GM20431 (cell line): ENCODE measurements around the gene HNRNPUL1.

Source experiments
- in situ Hi-C: fragments of 300-500 bp; cut with MseI, MboI; formaldehyde crosslinking; loops from one replicate; pipeline ENCODE4 v1.15.0; 2020; ENCODE audit warnings: low sequenced_read_pairs; ENCODE audit not compliant: unreplicated experiment

HNRNPUL1 gene

GRCh38 chr19:41323430-41324125, 59.4 kb downstream of the HNRNPUL1 start:
- in situ Hi-C loops, result no loop called here

- in situ Hi-C loops, result no loop called here
Measured at GRCh38 chr19:41324231-41324702, 60.1 kb downstream of the HNRNPUL1 start.

GRCh38 chr19:41324921-41325639, 60.9 kb downstream of the HNRNPUL1 start:
- in situ Hi-C loops, result no loop called here

GRCh38 chr19:41325640-41325946, 61.4 kb downstream of the HNRNPUL1 start:
- in situ Hi-C loops, result no loop called here

GRCh38 chr19:41325947-41326706, 62.0 kb downstream of the HNRNPUL1 start:
- in situ Hi-C loops, result no loop called here

- in situ Hi-C loops, result no loop called here
Measured at GRCh38 chr19:41327076-41327575, 63.0 kb downstream of the HNRNPUL1 start.

GRCh38 chr19:41327576-41328156, 63.5 kb downstream of the HNRNPUL1 start:
- in situ Hi-C loops, result no loop called here

- in situ Hi-C loops, result no loop called here
Measured at GRCh38 chr19:41328157-41328841, 64.1 kb downstream of the HNRNPUL1 start.

GRCh38 chr19:41328842-41329225, 64.7 kb downstream of the HNRNPUL1 start:
- in situ Hi-C loops, result no loop called here

- in situ Hi-C loops, result no loop called here
Measured at GRCh38 chr19:41330481-41330880, 66.3 kb downstream of the HNRNPUL1 start.

GRCh38 chr19:41330946-41331678, 66.9 kb downstream of the HNRNPUL1 start:
- in situ Hi-C loops, result no loop called here

- in situ Hi-C loops, result no loop called here
Measured at GRCh38 chr19:41332000-41332399, 67.8 kb downstream of the HNRNPUL1 start.

- in situ Hi-C loops, result no loop called here
Measured at GRCh38 chr19:41332468-41332867, 68.3 kb downstream of the HNRNPUL1 start.

- in situ Hi-C loops, result no loop called here
Measured at GRCh38 chr19:41334793-41335192, 70.6 kb downstream of the HNRNPUL1 start.

- in situ Hi-C loops, result no loop called here
Measured at GRCh38 chr19:41335467-41335866, 71.3 kb downstream of the HNRNPUL1 start.

- in situ Hi-C loops, result no loop called here
Measured at GRCh38 chr19:41339936-41340335, 75.8 kb downstream of the HNRNPUL1 start.

GRCh38 chr19:41341669-41342490, 77.7 kb downstream of the HNRNPUL1 start:
- in situ Hi-C loops, result no loop called here

GRCh38 chr19:41344162-41344561, 80.0 kb downstream of the HNRNPUL1 start:
- in situ Hi-C loops, result no loop called here
